MCF 10A (cell line): ENCODE measurements around the gene CAMK2N1. TPM values are rescaled to one million over a fixed set of nuclear protein-coding genes. Genes with fewer than 3 reads are reported as not detected.

Experiments used
- BruUV-seq: library from RNA; stranded (reverse); fragments of 400-500 nt; replicated peaks from 2 replicates; lab custom pipeline; 2021; lab: Mats Ljungman, UMichigan
- CTCF ChIA-PET: fragments of 300-600 bp; sonication (Branson Sonifier 250); formaldehyde crosslinking; extraction: SDS; loops from one replicate; lab custom pipeline; 2021; ENCODE audit warnings: antibody characterized with exemption, inconsistent platforms; lab: Yijun Ruan, JAX
- POLR2A ChIA-PET: fragments of 300-600, 350-650 bp; sonication (Branson Sonifier 250); formaldehyde crosslinking; extraction: SDS; loops from one replicate; lab custom pipeline; 2020; ENCODE audit warnings: antibody characterized with exemption, inconsistent platforms; lab: Yijun Ruan, JAX
- DNase-seq: peaks from one replicate; pipeline ENCODE4 v3.0.0-alpha.2; 2018; ENCODE audit not compliant: unreplicated experiment
- H3K27ac Mint-ChIP-seq: one replicate; pipeline ENCODE4 v1.8.0; 2022; ENCODE audit warnings: mild to moderate bottlenecking, low read depth, mixed read lengths; ENCODE audit not compliant: unreplicated experiment
- H3K27me3 Mint-ChIP-seq: one replicate; pipeline ENCODE4 v1.8.0; 2022; ENCODE audit warnings: mixed read lengths; ENCODE audit not compliant: insufficient read depth, unreplicated experiment
- H3K36me3 Mint-ChIP-seq: one replicate; pipeline ENCODE4 v1.8.0; 2022; ENCODE audit warnings: mild to moderate bottlenecking, moderate library complexity, mixed read lengths; ENCODE audit not compliant: insufficient read depth, unreplicated experiment
- H3K4me1 Mint-ChIP-seq: one replicate; pipeline ENCODE4 v1.8.0; 2022; ENCODE audit warnings: mixed read lengths; ENCODE audit not compliant: insufficient read depth, unreplicated experiment
- H3K4me3 Mint-ChIP-seq: one replicate; pipeline ENCODE4 v1.8.0; 2022; ENCODE audit warnings: mild to moderate bottlenecking, moderate library complexity, mixed read lengths; ENCODE audit not compliant: unreplicated experiment
- H3K9me3 Mint-ChIP-seq: one replicate; pipeline ENCODE4 v1.8.0; 2022; ENCODE audit warnings: mixed read lengths; ENCODE audit not compliant: unreplicated experiment
- CTCF ChIP-seq: fragments of 200-600 bp; IDR thresholded peaks from one replicate; pipeline ENCODE4 v1.8.0; 2022; ENCODE audit warnings: antibody characterized with exemption, mild to moderate bottlenecking; ENCODE audit not compliant: unreplicated experiment
- intact Hi-C: fragments of 100-400 bp; cut with micrococcal nuclease; formaldehyde crosslinking; loops from 2 replicates; pipeline ENCODE4 v1.14.1; 2022
- total RNA-seq: library from RNA; stranded (reverse); gene quantifications from 2 replicates; pipeline ENCODE4 v1.2.3, GENCODE V29; 2022

The CAMK2N1 gene
- total RNA-seq, 1 experiment from 2014 or later = 4.9 TPM

DNA sequence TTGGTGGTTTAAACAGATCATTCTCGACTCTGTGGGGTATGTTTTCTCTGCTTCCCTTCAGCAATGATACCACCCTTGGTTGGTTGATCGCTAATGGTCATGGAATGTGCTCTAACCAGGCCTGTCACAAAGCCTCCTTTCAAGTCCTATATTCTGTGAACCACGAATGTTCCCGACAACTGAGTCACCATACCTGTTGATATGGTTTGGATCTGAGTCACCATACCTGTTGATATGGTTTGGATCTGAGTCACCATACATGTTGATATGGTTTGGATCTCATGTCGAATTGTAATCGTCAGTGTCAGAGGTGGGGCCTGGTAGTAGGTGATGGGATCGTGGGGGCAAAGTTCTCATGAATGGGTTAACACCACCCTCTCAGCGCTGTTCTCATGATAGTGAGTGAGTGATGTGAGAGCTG, 10.2 kb upstream of the CAMK2N1 start:
- intact Hi-C loops = loop anchor here (10.0 kb wide), 1 partner anchor 331 kb away; no protein-coding TSS in a partner anchor
- ChIA-PET POLR2A (interaction anchor here (0.6 to 2.9 kb wide), 2 partner anchors 12 to 601 kb away, joined by 3 to 13 read pairs; partner anchors contain the start of gene MUL1), CTCF (interaction anchor here (0.7 kb wide), 1 partner anchor 288 kb away, joined by 3 read pairs; no protein-coding TSS in a partner anchor)
- Mint-ChIP-seq H3K4me3 (no peak overlapping the region), H3K9me3 (no peaks in the 10 kb centered on the region), H3K27ac (peak overlapping the region; percentile 82), H3K36me3 (peaks cover 19% of the 10 kb centered on the region), H3K4me1 (peaks cover 29% of the 10 kb centered on the region), H3K27me3 (no peaks in the 10 kb centered on the region)
- DNase-seq = peak; percentile 33
- no TSS peak for BruUV-seq
- TF ChIP-seq CTCF = no peak

- intact Hi-C loops = loop anchor here (2.0 to 10.0 kb wide), 2 partner anchors 331 to 393 kb away; no protein-coding TSS in a partner anchor
- BruUV-seq = no TSS peak
- Mint-ChIP-seq H3K27me3 (no peaks in the 10 kb centered on the region), H3K27ac (peak overlapping the region; percentile 82), H3K4me1 (peaks cover 29% of the 10 kb centered on the region), H3K36me3 (peaks cover 13% of the 10 kb centered on the region), H3K4me3 (no peak overlapping the region), H3K9me3 (no peaks in the 10 kb centered on the region)
- DNase-seq = no peak
- ChIA-PET POLR2A (interaction anchor here (0.8 to 2.9 kb wide), 5 partner anchors 13 to 592 kb away, joined by 3 to 13 read pairs (median 4); partner anchors contain the start of gene MUL1), CTCF (interaction anchor here (0.7 to 5.6 kb wide), 9 partner anchors 11 to 576 kb away, joined by 3 to 69 read pairs (median 7); no protein-coding TSS in a partner anchor)
- TF ChIP-seq CTCF = no peak
Observed at GRCh38 chr1:20495661-20496060, 9.7 kb upstream of the CAMK2N1 start.

- peak; percentile 87 for DNase-seq
- Mint-ChIP-seq H3K4me3 (no peak overlapping the region), H3K27ac (peak overlapping the region; percentile 82), H3K4me1 (peaks cover 29% of the 10 kb centered on the region), H3K27me3 (no peaks in the 10 kb centered on the region), H3K9me3 (no peaks in the 10 kb centered on the region), H3K36me3 (peaks cover 10% of the 10 kb centered on the region)
- no TSS peak for BruUV-seq
- CTCF ChIA-PET = interaction anchor here (0.5 to 5.6 kb wide), 39 partner anchors 8 to 689 kb away, joined by 3 to 69 read pairs (median 4); partner anchors contain the start of gene CAMK2N1
- intact Hi-C loops = loop anchor here (1.0 to 10.0 kb wide), 4 partner anchors 262 to 392 kb away; no protein-coding TSS in a partner anchor
- POLR2A ChIA-PET = interaction anchor here (0.6 to 2.9 kb wide), 12 partner anchors 10 to 612 kb away, joined by 3 to 13 read pairs (median 3); partner anchors contain the start of genes MUL1 and OTUD3
- no peak for TF ChIP-seq CTCF
Observed at GRCh38 chr1:20494609-20495311, 8.8 kb upstream of the CAMK2N1 start.
